Germinal center (tissue), 1 donor: ENCODE measurements around the gene RLN1.
"Not testable (repeated sequence)": the region's sequence is repeated elsewhere in the genome, so short reads cannot be mapped to it uniquely, and the experiment has no call there.

Experiments used
- DNase-seq: peaks from one replicate; pipeline ENCODE4 v3.0.0; 2012; ENCODE audit warnings: mixed read lengths, low spot score

The RLN1 gene

DNA sequence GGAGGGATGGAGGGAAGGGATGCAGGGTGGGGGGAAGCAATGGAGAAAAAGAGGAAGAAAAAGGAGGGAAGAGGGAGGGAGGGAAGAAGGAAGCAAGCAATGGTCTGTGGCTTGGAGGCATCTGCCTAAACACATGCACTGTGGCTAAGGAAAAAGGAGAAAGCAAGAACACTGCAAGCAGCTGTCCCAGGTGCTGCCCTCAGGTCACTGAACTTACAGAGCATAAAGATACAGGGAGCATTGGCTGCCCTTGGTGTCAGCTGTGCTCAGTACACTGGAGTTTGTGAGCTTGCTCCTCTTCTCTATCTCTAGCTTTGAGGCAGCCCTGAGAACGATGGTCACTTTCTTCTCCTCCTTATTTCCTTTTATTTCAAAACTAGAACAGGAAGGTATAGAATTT is 18.1 kb downstream of the RLN1 start:
- DNase-seq = not testable (repeated sequence)

DNA sequence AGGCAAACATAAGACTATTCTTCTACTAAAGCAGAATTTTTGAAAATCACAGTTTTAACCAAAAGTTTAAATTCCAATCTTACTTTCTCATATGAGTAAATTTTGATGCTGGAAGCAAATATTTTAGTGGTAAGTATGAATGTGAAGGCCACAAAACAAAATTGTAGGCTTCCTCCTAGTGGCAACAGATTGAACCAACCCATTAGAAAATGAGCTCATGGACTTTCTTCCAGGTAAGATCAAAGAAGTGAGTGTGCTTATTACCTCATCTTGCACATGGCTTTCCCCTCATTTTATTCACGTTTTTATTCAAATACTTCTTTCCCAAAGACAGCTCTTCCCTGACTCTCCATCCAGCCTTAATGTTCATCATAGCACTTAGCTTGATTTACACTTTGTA is 18.6 kb downstream of the RLN1 start:
- DNase-seq = no peak

DNA sequence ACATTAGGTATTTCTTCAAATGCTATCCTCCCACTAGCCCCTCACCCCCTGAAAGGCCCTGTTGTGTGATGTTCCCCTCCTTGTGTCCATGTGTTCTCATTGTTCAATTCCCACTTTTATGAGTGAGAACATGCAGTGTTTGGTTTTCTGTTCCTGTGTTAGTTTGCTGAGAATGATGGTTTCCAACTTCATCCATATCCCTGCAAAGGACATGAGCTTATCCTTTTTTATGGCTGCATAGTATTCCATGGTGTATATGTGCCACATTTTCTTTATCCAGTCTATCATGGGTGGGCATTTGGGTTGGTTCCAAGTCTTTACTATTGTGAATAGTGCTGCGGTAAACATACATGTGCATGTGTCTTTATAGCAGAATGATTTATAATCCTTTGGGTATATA is 23.3 kb downstream of the RLN1 start:
- not testable (repeated sequence) for DNase-seq

DNA sequence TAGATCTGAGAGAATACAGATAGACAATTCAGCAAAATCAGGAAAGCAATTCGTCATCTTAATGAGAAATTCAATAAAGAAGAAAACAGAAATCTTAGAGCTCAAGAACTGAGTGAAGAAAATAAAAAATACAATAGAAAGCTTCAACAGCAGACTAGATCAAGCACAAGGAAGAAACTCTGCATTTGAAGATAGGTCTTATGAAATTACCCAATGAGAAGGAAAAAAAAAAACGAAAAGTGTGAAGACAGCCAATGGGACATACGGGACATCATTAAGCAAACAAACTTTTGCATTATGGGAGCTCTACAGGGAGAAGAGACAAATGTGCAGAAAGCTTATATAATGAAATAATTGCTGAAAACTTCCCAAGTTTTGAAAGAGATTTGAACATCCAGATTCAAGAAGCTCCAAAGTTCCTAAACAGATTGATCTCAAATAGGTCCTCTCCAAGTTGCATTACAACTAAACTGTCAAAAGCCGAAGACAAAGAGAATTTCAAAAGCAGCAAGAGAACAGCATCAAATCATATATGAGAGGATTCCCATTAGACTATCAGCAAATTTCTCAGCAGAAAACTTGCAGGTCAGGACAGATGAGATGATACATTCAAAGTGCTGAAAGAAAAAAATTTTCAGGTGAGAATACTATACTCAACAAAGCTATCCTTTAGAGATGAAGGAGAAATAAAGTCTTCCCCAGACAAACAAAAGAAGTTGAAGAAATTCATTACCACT is 24.3 kb downstream of the RLN1 start:
- DNase-seq = no peak

DNA sequence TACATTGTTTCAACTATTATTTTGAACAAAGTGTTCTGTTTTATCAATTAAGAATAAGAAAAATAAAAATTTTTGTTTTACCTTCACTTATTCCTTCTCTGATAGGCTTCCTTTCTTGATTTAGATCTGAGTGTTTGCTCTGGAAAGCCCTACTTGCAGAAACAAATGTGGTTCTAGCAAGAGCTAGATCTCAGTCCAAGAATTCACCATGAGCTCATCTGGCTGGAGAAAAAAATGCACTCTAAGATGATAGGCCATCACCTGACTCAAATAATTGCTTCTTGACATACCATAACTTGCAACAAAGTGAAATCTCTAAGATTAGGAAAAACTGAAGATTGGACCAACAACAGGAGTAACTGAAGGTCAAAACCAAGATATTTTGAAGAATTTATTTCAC is 28.8 kb downstream of the RLN1 start:
- DNase-seq = no peak

DNA sequence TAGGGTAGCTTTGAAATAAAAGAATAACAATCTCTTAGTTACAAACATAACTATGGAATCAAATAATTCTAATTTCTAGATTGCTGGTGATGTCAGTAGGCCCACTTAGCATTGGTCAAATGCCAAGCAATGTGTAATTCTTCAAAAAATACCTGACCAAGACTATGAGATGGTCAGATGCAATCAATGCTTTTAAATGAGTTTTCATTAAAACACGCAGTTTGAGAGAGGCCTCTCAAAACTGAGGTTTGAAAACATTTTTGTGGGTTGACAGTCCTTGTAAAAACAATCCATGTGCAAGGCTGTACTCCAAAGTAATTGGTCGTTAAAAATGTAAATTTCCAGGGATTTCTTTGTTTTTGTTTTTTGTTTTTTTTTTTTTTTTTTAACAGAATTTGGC is 33.9 kb downstream of the RLN1 start:
- DNase-seq = no peak

DNA sequence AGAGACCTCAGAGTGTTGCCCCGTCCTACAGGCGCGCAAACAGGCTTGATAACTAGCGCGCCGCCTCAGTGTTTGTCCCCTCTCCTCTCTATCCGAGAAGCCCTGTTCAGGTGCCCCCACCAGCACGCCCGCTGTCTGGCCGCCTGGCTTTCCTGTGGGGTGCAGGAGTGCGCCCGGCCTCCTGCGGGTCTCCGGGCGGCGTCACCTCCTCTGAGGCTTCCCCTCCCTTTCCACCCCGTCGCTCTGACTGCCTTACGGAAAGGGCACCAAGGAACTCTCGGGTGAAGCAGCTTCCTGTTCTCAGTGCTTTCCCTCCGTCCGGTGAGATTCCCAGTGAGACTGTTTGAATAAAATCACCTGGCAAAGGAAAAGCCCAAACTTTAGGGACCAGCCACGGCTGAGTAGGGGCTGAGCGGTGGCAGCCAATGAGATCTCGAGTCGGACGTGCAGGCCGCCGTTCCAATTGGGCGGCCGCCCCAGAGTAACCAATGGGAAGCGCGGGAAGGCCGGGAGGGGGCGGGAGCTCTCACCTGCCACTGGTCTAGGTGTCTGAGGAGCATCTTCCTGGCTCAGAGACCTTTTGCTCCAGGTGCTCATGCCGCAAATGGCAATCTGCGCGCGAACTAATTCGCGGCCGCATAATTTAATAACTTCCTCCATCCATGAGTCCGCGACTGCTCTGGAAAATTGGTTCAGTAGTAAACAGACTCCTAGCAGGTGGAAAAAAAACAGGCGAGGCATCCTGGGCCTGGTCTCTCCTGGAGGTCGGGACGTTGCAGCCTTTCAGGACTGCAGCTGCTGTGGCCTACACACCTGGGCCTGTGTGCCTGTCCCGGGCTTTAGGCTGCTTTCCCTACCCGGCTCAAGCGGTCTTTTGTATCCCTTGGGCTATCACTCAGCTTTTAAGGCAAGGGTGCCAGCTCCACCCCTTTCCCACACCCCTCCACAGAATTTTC is 35.6 kb downstream of the RLN1 start, which contains the start of gene RLN2:
RLN2 (minus strand) TSS at position 877 of the 956 bp plus-strand sequence; CDS start at position 741, 136 bp downstream.
- not testable (repeated sequence) for DNase-seq

DNA sequence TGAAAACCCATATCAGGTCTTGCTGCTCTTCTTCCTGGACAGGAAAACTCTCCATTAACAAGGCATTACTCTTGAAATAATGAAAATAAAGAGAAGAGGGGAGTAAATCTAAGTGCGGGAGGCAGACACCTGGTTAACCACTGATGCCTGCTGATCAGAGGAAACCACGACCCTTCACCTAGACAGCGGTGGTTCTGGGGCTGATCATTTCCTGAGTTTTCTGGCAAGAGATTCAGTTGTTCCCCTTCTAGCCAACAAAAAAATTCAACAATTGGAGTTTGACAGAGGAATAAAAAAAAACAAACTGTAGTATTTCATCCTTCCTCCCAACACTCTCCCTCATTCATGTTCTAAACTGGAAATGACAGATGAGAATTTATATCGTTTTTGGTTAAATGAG is 38.1 kb downstream of the RLN1 start:
- DNase-seq = no peak

DNA sequence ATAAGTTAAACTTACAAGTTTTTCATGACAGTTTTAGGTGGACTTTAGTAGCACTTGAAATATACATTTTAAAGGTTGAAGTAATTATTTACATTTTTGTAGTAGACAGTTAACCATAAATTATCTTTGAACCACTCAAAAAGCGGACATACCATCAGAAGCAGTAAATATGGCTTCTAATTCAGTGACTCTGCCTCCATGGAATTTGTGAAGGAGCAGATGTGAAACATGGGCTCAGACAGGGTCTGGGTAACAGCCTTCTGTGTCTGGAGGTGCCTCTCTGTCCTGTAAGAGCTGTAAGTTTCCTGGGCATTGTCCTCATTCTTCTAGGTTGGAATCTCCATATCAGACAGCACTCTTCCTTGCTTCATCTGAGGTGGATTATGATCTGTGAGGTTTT is 47.5 kb downstream of the RLN1 start:
- no peak for DNase-seq

DNA sequence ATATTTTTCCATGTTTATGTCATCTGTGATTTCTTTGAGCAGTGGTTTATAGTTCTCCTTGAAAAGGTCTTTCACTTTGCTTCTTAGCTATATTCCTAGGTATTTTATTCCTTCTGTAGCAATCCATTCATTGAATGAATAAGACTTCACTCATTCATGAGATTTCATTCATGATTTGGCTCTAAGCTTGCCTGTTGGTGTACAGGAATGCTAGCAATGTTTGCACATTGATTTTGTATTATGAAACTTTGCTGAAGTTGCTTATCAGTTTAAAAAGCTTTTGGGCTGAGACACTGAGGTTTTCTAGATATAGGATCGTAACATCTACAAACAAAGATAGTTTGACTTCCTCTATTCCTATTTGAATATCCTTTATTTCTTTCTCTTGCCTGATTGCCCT is 51.1 kb downstream of the RLN1 start:
- no peak for DNase-seq

DNA sequence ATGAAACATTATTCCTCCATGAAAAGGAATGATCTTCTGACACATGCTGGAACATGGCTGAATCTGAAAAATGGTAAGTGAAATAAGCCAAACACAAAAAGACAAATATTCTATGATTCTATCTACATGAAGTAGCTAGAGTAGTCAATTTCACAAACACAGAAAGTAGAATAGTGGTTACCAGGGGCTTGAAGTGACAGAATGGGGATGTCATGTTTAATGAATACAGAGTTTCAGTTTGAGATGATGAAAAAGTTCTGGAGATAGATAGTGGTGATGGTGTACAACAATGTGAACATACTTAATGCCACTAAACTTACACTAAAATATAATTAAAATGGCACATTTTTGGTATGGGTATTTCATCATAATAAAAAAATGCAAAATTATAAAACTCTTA is 53.4 kb downstream of the RLN1 start:
- DNase-seq = no peak
